ENCODE results near the gene ING5.

The ING5 gene

GRCh38 chr2:241701399-241702154 lies at the start of gene ING5:
Gene ING5, plus strand, starts transcription at chr2:241702039. Its CDS starts 27 bp downstream, at chr2:241702066.
- peak; percentile 73 for DNase-seq (ENCODE audit: low read depth)
- TF ChIP-seq CTCF (IDR thresholded peaks at IDR 0.05; ENCODE audit: low read depth, low read length, missing control alignments) = no peak
- peak within 1 kb of the TSS; percentile 76 for H3K4me3 ChIP-seq (ENCODE audit: low read depth, low read length)

GRCh38 chr2:241652142-241652541 lies 49.7 kb upstream of the ING5 start:
- in situ Hi-C loops (cut with HindIII; ENCODE audit: low sequenced_read_pairs) = no loop called here
- no peak overlapping the region for H3K4me3 ChIP-seq (ENCODE audit: low read depth, low read length)
- TF ChIP-seq CTCF (IDR thresholded peaks at IDR 0.05; ENCODE audit: low read depth, low read length, missing control alignments) = no peak
- no peak for DNase-seq (ENCODE audit: low read depth)

More at GRCh38 chr2:241701399-241702154, at the start of gene ING5:
- in situ Hi-C loops (cut with HindIII; ENCODE audit: low sequenced_read_pairs) = no loop called here

- H3K4me3 ChIP-seq (ENCODE audit: low read depth, low read length) = no peak overlapping the region
- no peak for TF ChIP-seq CTCF (IDR thresholded peaks at IDR 0.05; ENCODE audit: low read depth, low read length, missing control alignments)
- no peak for DNase-seq (ENCODE audit: low read depth)
- in situ Hi-C loops (cut with HindIII; ENCODE audit: low sequenced_read_pairs) = no loop called here
Measured at GRCh38 chr2:241652722-241653121, 49.1 kb upstream of the ING5 start.

GRCh38 chr2:241653210-241653750 lies 48.6 kb upstream of the ING5 start:
- H3K4me3 ChIP-seq (ENCODE audit: low read depth, low read length) = no peak overlapping the region
- TF ChIP-seq CTCF (IDR thresholded peaks at IDR 0.05; ENCODE audit: low read depth, low read length, missing control alignments) = no peak
- in situ Hi-C loops (cut with HindIII; ENCODE audit: low sequenced_read_pairs) = no loop called here
- DNase-seq (ENCODE audit: low read depth) = no peak

- no peak overlapping the region for H3K4me3 ChIP-seq (ENCODE audit: low read depth, low read length)
- in situ Hi-C loops (cut with HindIII; ENCODE audit: low sequenced_read_pairs) = no loop called here
- TF ChIP-seq CTCF (IDR thresholded peaks at IDR 0.05; ENCODE audit: low read depth, low read length, missing control alignments) = no peak
- no peak for DNase-seq (ENCODE audit: low read depth)
Measured at GRCh38 chr2:241654551-241654950, 47.3 kb upstream of the ING5 start.

GRCh38 chr2:241655516-241656189 lies 46.2 kb upstream of the ING5 start:
- no peak overlapping the region for H3K4me3 ChIP-seq (ENCODE audit: low read depth, low read length)
- in situ Hi-C loops (cut with HindIII; ENCODE audit: low sequenced_read_pairs) = no loop called here
- DNase-seq (ENCODE audit: low read depth) = no peak
- TF ChIP-seq CTCF (IDR thresholded peaks at IDR 0.05; ENCODE audit: low read depth, low read length, missing control alignments) = no peak
